HG02678 (cell line): ENCODE data around the gene SRPK2.
A peak's percentile ranks its signal among the peaks of the same experiment; 100 is the strongest.
"Not testable (repeated sequence)": the region's sequence is repeated elsewhere in the genome, so short reads cannot be mapped to it uniquely, and the experiment has no call there.

Experiments
- ATAC-seq: cut with Tn5 transposase; IDR thresholded peaks from one replicate; pipeline ENCODE4 v1.9.1; 2021; ENCODE audit warnings: mild to moderate bottlenecking, moderate library complexity; ENCODE audit not compliant: unreplicated experiment

SRPK2 gene

GRCh38 chr7:105388356-105389087 lies at the start of gene SRPK2:
SRPK2 (minus strand) TSS chr7:105388921.
- peak; percentile 76 for ATAC-seq

GRCh38 chr7:105438254-105438653 lies 49.5 kb upstream of the SRPK2 start:
- ATAC-seq, result no peak

GRCh38 chr7:105437356-105437755 lies 48.6 kb upstream of the SRPK2 start:
- ATAC-seq, result not testable (repeated sequence)

GRCh38 chr7:105429746-105430612 lies 41.3 kb upstream of the SRPK2 start:
- peak; percentile 65 for ATAC-seq

GRCh38 chr7:105426606-105427146 lies 38.0 kb upstream of the SRPK2 start:
- no peak for ATAC-seq

GRCh38 chr7:105423987-105424386 lies 35.3 kb upstream of the SRPK2 start:
- ATAC-seq, result no peak

- ATAC-seq, result no peak
Measured at GRCh38 chr7:105413887-105414437, 25.2 kb upstream of the SRPK2 start.

GRCh38 chr7:105410774-105411173 lies 22.1 kb upstream of the SRPK2 start:
- ATAC-seq, result not testable (repeated sequence)

GRCh38 chr7:105409775-105410174 lies 21.1 kb upstream of the SRPK2 start:
- ATAC-seq, result not testable (repeated sequence)

GRCh38 chr7:105408791-105409410 lies 20.2 kb upstream of the SRPK2 start:
- ATAC-seq, result no peak

GRCh38 chr7:105403128-105403527 lies 14.4 kb upstream of the SRPK2 start:
- ATAC-seq, result no peak

GRCh38 chr7:105402221-105403095 lies 13.7 kb upstream of the SRPK2 start:
- ATAC-seq, result no peak

- no peak for ATAC-seq
Measured at GRCh38 chr7:105399043-105399725, 10.5 kb upstream of the SRPK2 start.

- ATAC-seq, result no peak
Measured at GRCh38 chr7:105396566-105396965, 7.8 kb upstream of the SRPK2 start.

- ATAC-seq, result no peak
Measured at GRCh38 chr7:105391429-105391828, 2.7 kb upstream of the SRPK2 start.

- ATAC-seq, result no peak
Measured at GRCh38 chr7:105389889-105390288, 1.2 kb upstream of the SRPK2 start.

- peak; percentile 41 for ATAC-seq
Measured at GRCh38 chr7:105389088-105389650, 448 bp upstream of the SRPK2 start.

GRCh38 chr7:105387508-105388355 lies 989 bp downstream of the SRPK2 start:
- peak; percentile 48 for ATAC-seq
